ENCODE data around the gene NPY. TPM values are rescaled to one million over a fixed set of nuclear protein-coding genes. Genes with fewer than 3 reads are reported as not detected.
"Not testable (repeated sequence)": the region's sequence is repeated elsewhere in the genome, so short reads cannot be mapped to it uniquely, and the experiment has no call there.

NPY gene
- polyA plus RNA-seq (2014; cell fraction: cytosol; rRNA removed) = 650 and 787 TPM in 2 replicates
- polyA plus RNA-seq (2014; cell fraction: nucleus; rRNA removed) = 500 and 522 TPM in 2 replicates

GRCh38 chr7:24283897-24284698 is at the start of gene NPY:
TSS of gene NPY (plus strand) at chr7:24284190. CDS start at chr7:24285241, 1,051 bp downstream.
- DNase-seq (ENCODE audit: low spot score) = peak; percentile 76

- no peak for DNase-seq (ENCODE audit: low spot score)
Observed at GRCh38 chr7:24239260-24239659, 44.7 kb upstream of the NPY start.

- no peak for DNase-seq (ENCODE audit: low spot score)
Observed at GRCh38 chr7:24241206-24241605, 42.8 kb upstream of the NPY start.

- DNase-seq (ENCODE audit: low spot score) = no peak
Observed at GRCh38 chr7:24244554-24244953, 39.4 kb upstream of the NPY start.

- DNase-seq (ENCODE audit: low spot score) = no peak
Observed at GRCh38 chr7:24245362-24245761, 38.6 kb upstream of the NPY start.

GRCh38 chr7:24249266-24249665 is 34.7 kb upstream of the NPY start:
- no peak for DNase-seq (ENCODE audit: low spot score)

GRCh38 chr7:24251568-24251967 is 32.4 kb upstream of the NPY start:
- no peak for DNase-seq (ENCODE audit: low spot score)

- no peak for DNase-seq (ENCODE audit: low spot score)
Observed at GRCh38 chr7:24255139-24255538, 28.9 kb upstream of the NPY start.

GRCh38 chr7:24258324-24258723 is 25.7 kb upstream of the NPY start:
- DNase-seq (ENCODE audit: low spot score) = not testable (repeated sequence)

- DNase-seq (ENCODE audit: low spot score) = no peak
Observed at GRCh38 chr7:24271938-24272337, 12.1 kb upstream of the NPY start.

- no peak for DNase-seq (ENCODE audit: low spot score)
Observed at GRCh38 chr7:24279512-24279911, 4.5 kb upstream of the NPY start.

GRCh38 chr7:24283554-24283896 is 465 bp upstream of the NPY start:
- peak; percentile 23 for DNase-seq (ENCODE audit: low spot score)

GRCh38 chr7:24284699-24285506 is 913 bp downstream of the NPY start:
- DNase-seq (ENCODE audit: low spot score) = peak; percentile 48

GRCh38 chr7:24290004-24290641 is 6.1 kb downstream of the NPY start:
- peak; percentile 84 for DNase-seq (ENCODE audit: low spot score)

GRCh38 chr7:24291271-24291670 is 7.3 kb downstream of the NPY start:
- no peak for DNase-seq (ENCODE audit: low spot score)

- no peak for DNase-seq (ENCODE audit: low spot score)
Observed at GRCh38 chr7:24297362-24297761, 13.4 kb downstream of the NPY start.

- no peak for DNase-seq (ENCODE audit: low spot score)
Observed at GRCh38 chr7:24298696-24299095, 14.7 kb downstream of the NPY start.

- DNase-seq (ENCODE audit: low spot score) = no peak
Observed at GRCh38 chr7:24299192-24299591, 15.2 kb downstream of the NPY start.

- DNase-seq (ENCODE audit: low spot score) = no peak
Observed at GRCh38 chr7:24301703-24302102, 17.7 kb downstream of the NPY start.

- DNase-seq (ENCODE audit: low spot score) = no peak
Observed at GRCh38 chr7:24304494-24305095, 20.6 kb downstream of the NPY start.

GRCh38 chr7:24307326-24307725 is 23.3 kb downstream of the NPY start:
- no peak for DNase-seq (ENCODE audit: low spot score)

- no peak for DNase-seq (ENCODE audit: low spot score)
Observed at GRCh38 chr7:24312588-24312987, 28.6 kb downstream of the NPY start.

All from SK-N-DZ (cell line).